Glomerular visceral epithelial cell (primary cell): ENCODE results near the gene CSPG4.

ENCODE experiments used
- DNase-seq: peaks from one replicate; pipeline ENCODE4 v3.0.0-alpha.2; 2016; ENCODE audit errors: extremely low spot score

The CSPG4 gene

GRCh38 chr15:75672646-75673425 lies 39.8 kb downstream of the CSPG4 start:
- DNase-seq, result peak; percentile 49

- no peak for DNase-seq
Observed at GRCh38 chr15:75671730-75672602, 40.7 kb downstream of the CSPG4 start.

- DNase-seq, result no peak
Observed at GRCh38 chr15:75669879-75670212, 42.8 kb downstream of the CSPG4 start.

GRCh38 chr15:75669191-75669878 lies 43.3 kb downstream of the CSPG4 start:
- peak; percentile 77 for DNase-seq

- DNase-seq, result peak; percentile 99
Observed at GRCh38 chr15:75666823-75667501, 45.7 kb downstream of the CSPG4 start.

- DNase-seq, result no peak
Observed at GRCh38 chr15:75663931-75664421, 48.7 kb downstream of the CSPG4 start.

- DNase-seq, result no peak
Observed at GRCh38 chr15:75662823-75663519, 49.7 kb downstream of the CSPG4 start.

- DNase-seq, result no peak
Observed at GRCh38 chr15:75661756-75662140, 50.9 kb downstream of the CSPG4 start.

GRCh38 chr15:75661100-75661755 lies 51.4 kb downstream of the CSPG4 start:
- DNase-seq, result peak; percentile 95

GRCh38 chr15:75659928-75660645 lies 52.6 kb downstream of the CSPG4 start:
- no peak for DNase-seq

GRCh38 chr15:75659141-75659771 lies 53.4 kb downstream of the CSPG4 start:
- no peak for DNase-seq

- no peak for DNase-seq
Observed at GRCh38 chr15:75656813-75657212, 55.8 kb downstream of the CSPG4 start.

- DNase-seq, result no peak
Observed at GRCh38 chr15:75656331-75656730, 56.3 kb downstream of the CSPG4 start.

GRCh38 chr15:75655931-75656330 lies 56.7 kb downstream of the CSPG4 start:
- DNase-seq, result no peak

- no peak for DNase-seq
Observed at GRCh38 chr15:75654201-75654907, 58.3 kb downstream of the CSPG4 start.

- DNase-seq, result no peak
Observed at GRCh38 chr15:75653347-75653913, 59.2 kb downstream of the CSPG4 start.

GRCh38 chr15:75651810-75652543 lies 60.7 kb downstream of the CSPG4 start:
- DNase-seq, result no peak
